Measurements from ENCODE around the gene KIF4A. TPM values are rescaled to one million over a fixed set of nuclear protein-coding genes. Genes with fewer than 3 reads are reported as not detected.

The KIF4A gene
- total RNA-seq, 2 experiments from 2014 or later = 19.5 to 22.3 TPM

DNA sequence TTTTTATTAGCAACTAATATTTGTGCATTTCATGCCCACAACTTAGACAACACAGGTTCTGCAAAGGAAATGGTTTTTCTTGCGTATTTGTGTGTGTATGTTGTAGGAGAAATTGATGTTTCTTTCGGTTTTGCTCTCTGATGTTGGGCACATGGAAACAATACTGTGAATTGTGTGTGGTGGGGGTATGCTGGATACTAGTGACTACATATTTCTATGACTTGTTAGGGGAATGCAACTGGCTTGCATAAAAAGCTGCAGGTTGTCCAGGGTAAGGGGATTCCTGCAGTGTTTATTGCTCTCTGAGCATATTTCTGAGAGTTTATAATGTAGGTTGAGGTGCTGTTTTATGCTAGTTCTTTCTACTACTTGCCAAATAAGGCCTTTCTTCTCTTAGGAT, 166.4 kb downstream of the KIF4A start:
- Mint-ChIP-seq H3K27me3 (no peaks in the 10 kb centered on the region), H3K27ac (peak overlapping the region; percentile 86), H3K4me1 (ENCODE audit: low read depth) (peaks cover 40% of the 10 kb centered on the region), H3K9me3 (no peaks in the 10 kb centered on the region), H3K4me3 (peak overlapping the region; percentile 82), H3K36me3 (ENCODE audit: low read depth) (peaks cover 12% of the 10 kb centered on the region)
- ATAC-seq = peak; percentile 4
- no peak for TF ChIP-seq CTCF (IDR thresholded peaks at IDR 0.05)
- peak; percentile 12 for DNase-seq
- ChIA-PET CTCF (interaction anchor here (0.9 to 2.1 kb wide), 3 partner anchors 165 to 514 kb away, joined by 3 to 8 read pairs (median 3); no protein-coding TSS in a partner anchor), POLR2A (interaction anchor here (0.7 to 1.5 kb wide), 5 partner anchors 12 to 101 kb away, joined by 3 to 4 read pairs (median 3); partner anchors contain the start of gene DLG3)
- intact Hi-C loops (cut with micrococcal nuclease) = no loop called here

DNA sequence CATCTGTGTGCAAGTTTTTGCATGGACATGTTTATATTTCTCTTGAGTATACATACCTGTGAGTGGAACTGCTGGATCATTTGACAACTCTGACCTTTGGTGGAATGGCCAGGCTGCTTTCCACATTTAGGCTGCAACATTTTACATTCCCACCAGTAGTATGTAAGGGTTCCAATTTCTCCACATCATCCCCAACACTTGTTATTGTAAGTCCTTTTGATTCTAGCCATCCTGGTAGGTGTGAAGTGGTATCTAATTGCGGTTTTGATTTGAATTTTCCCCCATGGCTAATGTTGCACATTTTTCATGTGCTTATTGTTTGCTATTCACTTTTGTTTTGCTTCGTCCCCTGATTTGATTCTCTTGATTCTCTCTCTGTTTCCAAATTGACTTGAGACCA, 171.1 kb downstream of the KIF4A start:
- POLR2A ChIA-PET = no interaction called here
- DNase-seq = no peak
- intact Hi-C loops (cut with micrococcal nuclease) = no loop called here
- CTCF ChIA-PET = interaction anchor here (1.0 to 1.3 kb wide), 2 partner anchors 10 to 21 kb away, joined by 3 read pairs; no protein-coding TSS in a partner anchor
- no peak for ATAC-seq
- Mint-ChIP-seq H3K4me1 (ENCODE audit: low read depth) (peaks cover 16% of the 10 kb centered on the region), H3K4me3 (no peak overlapping the region), H3K9me3 (no peaks in the 10 kb centered on the region), H3K36me3 (ENCODE audit: low read depth) (peaks cover 13% of the 10 kb centered on the region), H3K27me3 (no peaks in the 10 kb centered on the region), H3K27ac (peak overlapping the region; percentile 34)
- TF ChIP-seq CTCF (IDR thresholded peaks at IDR 0.05) = no peak

DNA sequence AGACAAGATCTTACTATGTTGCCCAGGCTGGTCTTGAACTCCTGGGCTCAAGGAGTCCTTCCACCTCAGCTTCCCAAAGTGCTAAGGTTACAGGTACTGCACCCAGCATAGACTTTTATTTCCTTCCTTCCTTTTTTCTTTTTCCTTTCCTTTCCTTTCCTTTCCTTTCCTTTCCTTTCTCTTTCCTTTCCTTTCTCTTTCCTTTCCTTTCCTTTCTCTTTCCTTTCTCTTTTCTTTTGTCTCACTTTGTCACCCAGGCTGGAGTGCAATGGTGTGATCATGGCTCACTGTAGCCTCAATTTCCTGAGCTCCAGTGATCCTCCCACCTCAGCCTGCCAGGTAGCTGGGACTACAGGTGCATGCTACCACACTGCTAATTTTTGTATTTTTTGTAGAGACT, 174.1 kb downstream of the KIF4A start:
- H3K4me1 Mint-ChIP-seq (ENCODE audit: low read depth) = peaks cover 5% of the 10 kb centered on the region
- CTCF ChIA-PET = interaction anchor here (0.7 kb wide), 1 partner anchor 90 kb away, joined by 3 read pairs; no protein-coding TSS in a partner anchor
- POLR2A ChIA-PET = no interaction called here
- no peak overlapping the region for H3K27ac Mint-ChIP-seq
- H3K27me3 Mint-ChIP-seq = no peaks in the 10 kb centered on the region
- no peak for TF ChIP-seq CTCF (IDR thresholded peaks at IDR 0.05)
- no peak overlapping the region for H3K4me3 Mint-ChIP-seq
- ATAC-seq (no peak), DNase-seq (no peak)
- no peaks in the 10 kb centered on the region for H3K9me3 Mint-ChIP-seq
- intact Hi-C loops (cut with micrococcal nuclease) = no loop called here
- peaks cover 7% of the 10 kb centered on the region for H3K36me3 Mint-ChIP-seq (ENCODE audit: low read depth)

DNA sequence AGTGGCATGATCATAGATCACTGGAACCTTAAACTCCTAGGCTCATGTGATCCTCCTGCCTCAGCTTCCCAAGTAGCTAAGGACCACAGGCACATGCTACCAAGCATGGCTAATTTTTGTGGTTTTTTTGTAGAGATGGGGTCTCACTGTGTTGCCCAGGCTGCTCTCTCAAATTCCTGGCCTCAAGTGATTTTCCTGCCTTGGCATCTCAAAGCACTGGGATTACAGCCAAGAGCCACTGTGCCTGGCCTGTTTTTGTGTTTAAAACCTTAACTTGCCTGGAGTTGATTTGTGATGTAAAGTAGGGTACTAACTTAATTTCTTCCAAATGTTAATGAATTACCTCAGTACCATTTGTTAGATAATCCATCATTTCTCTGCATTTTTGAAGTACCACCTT, 177.1 kb downstream of the KIF4A start:
- Mint-ChIP-seq H3K27ac (no peak overlapping the region), H3K4me1 (ENCODE audit: low read depth) (peaks cover 14% of the 10 kb centered on the region), H3K9me3 (no peaks in the 10 kb centered on the region), H3K36me3 (ENCODE audit: low read depth) (peaks cover 4% of the 10 kb centered on the region), H3K27me3 (no peaks in the 10 kb centered on the region), H3K4me3 (no peak overlapping the region)
- intact Hi-C loops (cut with micrococcal nuclease) = no loop called here
- DNase-seq (no peak), ATAC-seq (no peak)
- ChIA-PET POLR2A (no interaction called here), CTCF (no interaction called here)
- TF ChIP-seq CTCF (IDR thresholded peaks at IDR 0.05) = no peak

- H3K4me1 Mint-ChIP-seq (ENCODE audit: low read depth) = peaks cover 15% of the 10 kb centered on the region
- ATAC-seq = no peak
- CTCF ChIA-PET = no interaction called here
- no peak overlapping the region for H3K27ac Mint-ChIP-seq
- no peaks in the 10 kb centered on the region for H3K27me3 Mint-ChIP-seq
- peaks cover 4% of the 10 kb centered on the region for H3K36me3 Mint-ChIP-seq (ENCODE audit: low read depth)
- intact Hi-C loops (cut with micrococcal nuclease) = no loop called here
- H3K4me3 Mint-ChIP-seq = no peak overlapping the region
- no peak for TF ChIP-seq CTCF (IDR thresholded peaks at IDR 0.05)
- no peak for DNase-seq
- H3K9me3 Mint-ChIP-seq = no peaks in the 10 kb centered on the region
- POLR2A ChIA-PET = interaction anchor here (0.5 kb wide), 1 partner anchor 809 kb away, joined by 3 read pairs; no protein-coding TSS in a partner anchor
These were observed 178.8 kb downstream of the KIF4A start for GRCh38 chrX:70468709-70469108.

Other genes with a start within 250 kb of the KIF4A start
- not detected for gene AWAT2, start 240.2 kb upstream of the KIF4A start, total RNA-seq
- gene OTUD6A, start 227.6 kb upstream of the KIF4A start, total RNA-seq = not detected
- gene IGBP1, start 156.7 kb upstream of the KIF4A start, total RNA-seq = 10 to 100 TPM; 43.5 to 45.1 TPM
- gene DGAT2L6, start 112.6 kb upstream of the KIF4A start, total RNA-seq = not detected
- gene AWAT1, start 55.4 kb upstream of the KIF4A start, total RNA-seq = not detected
- gene P2RY4, start 29.9 kb upstream of the KIF4A start, total RNA-seq = under 1 TPM in 1 of 2 experiments, not detected in 1; 0.27 TPM
- not detected for gene ARR3, start 21.8 kb upstream of the KIF4A start, total RNA-seq
- gene RAB41, start 7.9 kb upstream of the KIF4A start, total RNA-seq = not detected
- gene PDZD11, start 177 bp upstream of the KIF4A start, total RNA-seq = 10 to 100 TPM; 18.6 to 20.8 TPM
- not detected for gene GDPD2, start 133.2 kb downstream of the KIF4A start, total RNA-seq
- gene DLG3, start 154.7 kb downstream of the KIF4A start, total RNA-seq = 10 to 100 TPM; 24.8 to 27.3 TPM

Data from activated CD8-positive, alpha-beta T cell treated with anti-CD3 and anti-CD28 coated beads for 36 hours (primary cell).